GM19099 (cell line): ENCODE measurements around the gene FRMD3.

Source experiments
- POLR2A ChIP-seq: IDR thresholded peaks from 3 replicates; pipeline ENCODE4 v1.6.1; 2011; ENCODE audit warnings: low read depth; ENCODE audit not compliant: insufficient read length; ENCODE audit errors: extremely low read depth

FRMD3 gene

DNA sequence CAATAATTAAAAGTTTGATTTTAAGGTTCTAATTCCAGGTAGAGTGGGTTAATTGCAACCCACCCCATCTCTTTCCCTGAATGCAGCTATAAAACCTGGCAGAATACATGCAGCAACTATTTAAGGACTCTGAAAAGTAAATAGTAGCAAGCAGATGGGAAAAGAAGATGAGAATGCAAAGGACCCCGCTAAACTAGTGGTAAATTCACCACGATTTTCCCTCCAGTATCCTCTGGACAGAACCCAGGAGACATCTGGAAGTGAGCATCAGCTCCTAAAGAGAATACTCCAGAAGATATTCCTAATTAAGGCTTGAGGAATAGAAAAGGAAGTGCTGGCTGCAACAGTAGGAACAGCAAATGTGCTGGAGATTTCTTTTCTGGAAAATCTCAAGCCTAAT, 170.9 kb downstream of the FRMD3 start:
- TF ChIP-seq POLR2A: no peak

DNA sequence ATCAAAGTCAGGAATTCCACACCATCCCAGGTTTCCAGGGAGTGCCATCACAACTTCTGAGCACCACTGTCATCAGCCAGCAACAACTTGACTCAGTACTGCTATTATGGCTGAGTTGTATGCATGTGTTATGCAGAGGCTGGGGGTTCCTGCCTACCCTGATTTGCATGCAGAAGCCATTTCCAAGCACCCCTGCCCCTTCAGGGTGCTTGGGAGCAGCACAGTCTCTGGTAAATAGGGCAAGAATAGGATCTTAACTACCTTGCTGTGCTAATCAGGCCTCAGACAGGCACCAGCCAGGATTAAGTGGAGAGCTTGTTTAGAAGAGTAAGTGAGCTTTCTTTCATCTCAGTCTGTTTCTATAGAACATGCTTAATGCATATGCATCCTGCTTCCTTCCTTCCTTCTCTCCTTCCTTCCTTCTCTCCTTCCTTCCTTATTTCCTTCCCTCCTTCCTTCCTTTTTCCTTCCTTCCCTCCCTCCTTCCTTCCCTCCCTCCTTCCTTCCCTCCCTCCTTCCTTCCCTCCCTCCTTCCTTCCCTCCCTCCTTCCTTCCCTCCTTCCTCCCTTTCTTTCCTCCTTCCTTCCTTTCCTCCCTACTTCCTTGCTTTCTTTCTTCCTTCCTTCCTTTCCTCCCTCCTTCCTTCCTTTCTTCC, 175.7 kb downstream of the FRMD3 start:
- TF ChIP-seq POLR2A: no peak

DNA sequence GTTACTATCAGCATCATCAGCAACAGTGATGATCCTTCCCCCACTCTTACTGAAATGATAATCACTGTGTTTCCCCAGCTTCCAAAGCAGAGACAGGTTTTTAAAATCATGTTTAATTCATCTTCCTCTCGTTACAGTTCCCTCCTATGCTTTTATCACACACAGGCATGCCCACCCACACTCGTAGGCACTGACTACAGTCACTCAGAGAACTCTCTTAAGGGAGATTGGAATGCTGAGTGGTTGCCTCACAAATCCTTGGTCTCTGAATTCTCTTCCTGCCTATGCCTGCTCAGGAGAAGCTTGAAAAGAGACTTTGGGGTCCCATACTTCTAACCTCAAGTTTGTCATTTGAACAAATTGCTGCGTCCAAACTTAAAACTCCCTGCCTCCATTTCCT, 179.2 kb downstream of the FRMD3 start:
- no peak for TF ChIP-seq POLR2A

- no peak for TF ChIP-seq POLR2A
Observed at GRCh38 chr9:83355729-83356151, 182.5 kb downstream of the FRMD3 start.

DNA sequence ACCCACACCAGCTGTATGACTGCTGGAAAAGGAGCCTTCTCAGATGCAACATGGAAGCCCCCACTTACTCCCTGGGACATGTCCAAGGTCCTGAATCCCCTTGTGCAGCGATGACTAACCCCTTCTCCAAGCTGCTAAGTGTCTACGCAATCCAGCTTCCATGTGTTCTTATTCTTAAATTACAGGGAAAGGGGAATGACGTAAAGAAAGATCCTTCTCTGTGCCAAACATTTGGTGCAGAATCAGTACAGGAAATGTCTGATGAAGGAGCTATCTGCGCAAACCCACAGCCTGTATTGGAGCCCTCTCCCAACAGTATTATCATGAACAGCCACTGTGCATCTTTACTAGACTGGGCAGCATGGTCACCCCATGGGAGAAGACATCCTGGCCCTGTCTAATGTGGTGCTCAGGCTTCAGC, 183.2 kb downstream of the FRMD3 start:
- TF ChIP-seq POLR2A: no peak

DNA sequence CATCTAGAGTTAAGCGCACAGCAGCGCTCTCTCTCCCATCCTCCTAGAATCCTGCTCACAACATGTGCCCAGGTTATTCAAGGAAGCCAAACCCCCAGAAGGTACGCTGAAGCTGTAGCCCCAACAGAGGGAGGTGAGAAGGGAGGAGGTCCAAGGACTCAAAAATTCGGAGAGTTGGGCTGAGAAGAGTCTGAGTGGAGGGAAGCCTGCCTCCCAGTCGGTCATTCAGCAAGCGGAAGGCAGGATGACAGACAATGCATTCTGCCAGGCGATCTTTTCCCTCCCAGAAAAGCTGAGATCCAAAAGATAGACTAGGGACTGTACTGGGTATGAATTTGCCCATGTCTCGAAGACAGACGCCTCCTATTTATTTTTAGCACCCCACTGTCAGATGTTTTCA, 189.2 kb downstream of the FRMD3 start:
- TF ChIP-seq POLR2A: no peak

- no peak for TF ChIP-seq POLR2A
Observed at GRCh38 chr9:83346655-83347420, 191.4 kb downstream of the FRMD3 start.

DNA sequence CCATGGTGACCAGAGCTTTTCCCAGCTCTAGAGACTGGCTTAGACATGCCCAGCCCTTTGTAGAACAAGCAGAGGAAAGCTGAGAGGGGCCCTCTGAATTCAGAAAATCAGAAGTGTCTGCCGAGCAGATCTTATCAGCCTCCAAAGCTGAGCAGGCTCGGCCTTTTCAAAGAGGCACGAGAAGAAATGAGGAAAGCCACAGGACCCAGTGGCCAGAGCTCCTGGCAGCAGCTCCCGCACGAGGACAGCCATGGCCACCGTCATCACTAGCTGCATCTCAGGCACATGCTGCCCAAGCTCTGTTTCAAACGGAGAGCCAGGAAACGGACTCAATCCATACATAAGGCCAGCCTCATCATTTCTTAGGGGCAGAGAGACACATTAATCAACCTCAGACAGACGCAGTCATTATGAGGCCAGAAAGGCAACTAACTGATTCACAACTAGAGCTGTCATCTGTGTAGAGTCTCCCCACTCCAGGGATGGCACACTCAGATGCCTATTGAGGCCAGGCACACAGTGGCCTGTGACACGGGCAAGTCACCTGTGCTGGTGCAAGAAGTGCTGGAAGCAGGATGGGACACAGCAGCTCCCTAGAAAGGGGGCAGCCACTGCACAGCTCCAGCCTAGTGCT, 194.7 kb downstream of the FRMD3 start:
- TF ChIP-seq POLR2A: no peak

DNA sequence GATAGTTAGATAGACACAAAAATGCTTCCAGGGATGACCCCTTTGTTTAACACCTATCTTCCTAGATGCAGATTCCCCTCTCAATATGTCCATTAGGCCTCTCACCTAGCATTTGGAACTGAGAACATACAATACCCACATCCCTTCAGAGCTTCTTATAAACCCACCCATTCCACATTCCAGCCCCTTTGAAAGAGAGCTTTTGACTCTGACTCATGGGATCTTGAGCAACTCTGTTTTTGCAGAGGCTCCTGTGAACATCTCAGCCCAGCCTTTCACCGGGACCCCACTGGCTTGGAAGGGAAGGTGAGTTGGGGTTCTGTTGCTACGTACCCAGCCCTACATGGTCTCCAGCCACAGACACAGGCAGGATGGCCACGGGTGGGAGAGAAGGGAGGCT, 195.5 kb downstream of the FRMD3 start:
- no peak for TF ChIP-seq POLR2A

DNA sequence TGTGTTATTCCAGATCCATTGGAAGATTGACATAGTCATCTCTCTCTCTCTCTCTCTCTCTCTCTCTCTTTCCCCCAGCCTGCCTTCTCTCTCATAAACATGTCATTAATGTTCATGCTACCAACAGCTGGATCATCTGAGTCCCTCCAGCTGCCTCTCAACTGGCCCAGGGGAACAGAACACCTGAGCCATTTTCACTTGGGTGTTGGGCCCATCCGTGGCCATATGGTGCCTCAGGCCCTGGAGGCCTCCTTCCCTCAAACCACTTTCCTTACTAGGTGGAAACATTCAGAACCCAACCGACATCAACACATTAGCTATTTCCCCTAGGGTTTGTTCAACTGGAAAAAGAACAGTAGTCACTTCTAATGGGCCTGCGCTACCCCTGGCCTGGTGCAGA, 196.2 kb downstream of the FRMD3 start:
- TF ChIP-seq POLR2A: no peak

DNA sequence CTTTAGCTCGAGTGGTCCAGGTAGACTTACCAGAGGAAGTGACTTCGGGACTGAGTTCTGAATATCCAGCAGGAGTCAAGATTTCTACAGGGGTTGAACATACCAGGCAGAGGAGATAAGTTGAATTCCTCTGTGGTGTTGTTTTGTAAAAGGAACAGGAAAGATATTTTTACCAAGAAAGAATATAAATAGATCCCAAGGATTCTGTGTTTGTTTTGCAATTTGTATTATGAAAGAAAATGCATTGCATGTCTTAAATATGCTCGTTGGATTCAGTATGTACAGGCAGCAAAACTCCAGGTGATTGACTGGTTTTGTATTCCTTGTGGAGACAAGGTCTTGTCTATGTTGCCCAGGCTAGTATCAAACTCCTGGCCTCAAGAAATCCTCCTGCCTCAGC, 197.8 kb downstream of the FRMD3 start:
- no peak for TF ChIP-seq POLR2A

DNA sequence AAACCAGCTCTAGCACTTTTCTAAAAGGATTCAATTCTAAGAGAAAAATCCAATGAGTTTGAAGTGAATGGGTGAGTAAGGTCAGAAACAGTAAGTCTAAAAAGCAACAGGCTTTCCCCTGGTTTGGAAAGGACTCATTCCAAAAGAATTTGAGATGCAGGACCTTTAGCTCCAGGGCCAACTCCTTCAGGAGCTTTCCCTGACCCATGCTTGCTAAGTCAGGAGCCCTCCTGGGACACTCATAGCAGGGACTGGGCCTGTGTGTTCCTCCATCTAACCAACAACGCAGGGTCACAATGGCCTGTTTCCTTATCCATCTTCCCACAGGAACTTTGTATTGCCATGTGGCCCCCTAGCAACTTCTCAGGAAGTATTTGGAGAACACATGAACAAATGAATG, 198.8 kb downstream of the FRMD3 start:
- no peak for TF ChIP-seq POLR2A

DNA sequence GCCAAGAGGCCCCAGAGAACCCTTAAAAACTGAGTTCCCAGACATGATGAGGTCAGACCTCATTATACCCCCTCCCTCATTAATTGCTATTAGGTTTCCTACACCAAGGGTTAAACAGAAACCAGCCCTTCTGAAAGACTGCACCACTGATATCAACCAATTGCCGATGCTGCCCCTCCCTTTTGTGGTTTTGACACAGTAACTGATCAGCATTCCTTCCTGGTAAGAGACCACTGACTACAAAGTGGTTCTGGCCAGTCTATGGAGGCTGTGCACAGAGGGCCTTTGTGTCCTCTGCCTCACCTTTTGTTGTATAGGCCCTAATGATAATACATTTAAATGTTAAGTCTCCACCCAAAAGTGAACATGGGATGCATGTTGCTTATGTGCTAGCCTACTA, 201.5 kb downstream of the FRMD3 start:
- no peak for TF ChIP-seq POLR2A

- no peak for TF ChIP-seq POLR2A
Observed at GRCh38 chr9:83334320-83334719, 203.9 kb downstream of the FRMD3 start.

DNA sequence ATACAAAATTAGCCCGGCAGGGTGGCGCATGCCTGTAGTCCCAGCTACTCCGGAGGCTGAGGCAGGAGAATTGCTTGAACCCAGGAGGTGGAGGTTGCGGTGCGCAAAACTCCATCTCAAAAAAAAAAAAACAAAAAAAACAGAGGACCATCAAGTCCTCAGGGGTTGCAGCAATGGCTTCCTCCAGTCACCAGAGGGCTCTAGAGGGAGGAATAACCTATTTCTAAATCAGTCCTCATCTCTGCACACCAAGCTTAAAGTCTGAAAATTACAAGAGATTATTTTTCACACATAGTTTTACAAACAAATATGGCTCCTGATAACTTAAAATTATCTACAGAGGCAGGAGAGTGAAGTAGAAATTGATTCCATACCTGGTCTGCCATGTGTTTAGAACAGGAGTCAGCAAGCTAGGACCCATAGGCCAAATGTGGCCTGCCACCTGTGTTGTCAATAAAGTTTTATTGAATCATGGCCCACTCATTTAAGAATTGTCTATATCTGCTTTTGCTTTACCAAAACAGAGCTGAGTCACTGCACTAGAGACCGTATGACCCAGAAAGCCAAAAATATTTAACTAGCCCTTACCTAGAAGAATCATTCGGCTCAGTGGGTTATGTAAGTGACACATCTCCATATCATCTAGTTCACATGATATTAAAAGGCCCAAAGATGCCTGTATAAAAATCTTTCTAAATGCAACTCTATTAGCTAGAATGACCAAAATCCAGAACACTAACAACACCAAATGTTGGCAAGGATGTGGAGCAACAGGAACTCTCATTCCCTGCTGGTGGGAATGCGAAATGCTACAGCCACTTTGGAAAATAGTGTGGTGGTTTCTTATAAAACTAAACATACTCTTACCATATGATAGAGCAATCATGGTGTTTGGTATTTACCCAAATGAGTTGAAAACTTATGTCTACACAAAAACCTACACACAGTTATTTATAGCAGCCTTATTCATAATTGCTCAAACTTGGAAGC, 207.7 kb downstream of the FRMD3 start:
- no peak for TF ChIP-seq POLR2A
